Thyroid gland (tissue), 4 donors: ENCODE results near the gene PHLPP2.
"Not testable (repeated sequence)": the region's sequence is repeated elsewhere in the genome, so short reads cannot be mapped to it uniquely, and the experiment has no call there.

Experiments
- POLR2A ChIP-seq, 2 donors: fragments of 450-650 bp; IDR thresholded peaks; one replicate each; pipeline ENCODE4 v1.6.1; 2017; ENCODE audit warnings: antibody characterized with exemption in 2 of 2, mild to moderate bottlenecking in 2 of 2, moderate library complexity in 1 of 2
- TF ChIP-seq, protein P1 (sequence below), 6 experiments: fragments of 200-600 bp in 3 of 6; fragments of 450-650 bp in 3 of 6; sonication (generic) in 3 of 6; IDR thresholded peaks; one replicate each; pipeline ENCODE4 v1.5.1; 2016 to 2019; ENCODE audit warnings: antibody characterized with exemption in 6 of 6, mild to moderate bottlenecking in 2 of 6, inconsistent platforms in 1 of 6, moderate library complexity in 1 of 6

DNA sequence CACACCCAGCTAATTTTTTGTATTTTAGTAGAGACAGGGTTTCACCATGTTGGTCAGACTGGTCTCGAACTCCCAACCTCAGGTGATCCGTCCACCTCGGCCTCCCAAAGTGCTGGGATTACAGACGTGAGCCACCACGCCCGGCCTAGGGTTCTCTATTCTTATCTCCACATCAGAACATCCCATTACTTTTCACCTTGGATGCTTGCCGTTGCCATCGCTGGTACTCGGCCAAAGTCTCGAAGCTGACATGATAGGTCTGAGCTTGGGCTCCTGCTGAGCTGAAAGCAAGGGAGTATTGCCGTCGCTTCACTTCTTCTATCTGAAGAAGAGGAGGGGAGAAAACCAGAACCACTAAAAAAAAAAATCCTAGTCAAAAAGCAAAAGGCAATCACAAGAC, 40.2 kb downstream of the PHLPP2 start:
- TF ChIP-seq, protein P1, sequence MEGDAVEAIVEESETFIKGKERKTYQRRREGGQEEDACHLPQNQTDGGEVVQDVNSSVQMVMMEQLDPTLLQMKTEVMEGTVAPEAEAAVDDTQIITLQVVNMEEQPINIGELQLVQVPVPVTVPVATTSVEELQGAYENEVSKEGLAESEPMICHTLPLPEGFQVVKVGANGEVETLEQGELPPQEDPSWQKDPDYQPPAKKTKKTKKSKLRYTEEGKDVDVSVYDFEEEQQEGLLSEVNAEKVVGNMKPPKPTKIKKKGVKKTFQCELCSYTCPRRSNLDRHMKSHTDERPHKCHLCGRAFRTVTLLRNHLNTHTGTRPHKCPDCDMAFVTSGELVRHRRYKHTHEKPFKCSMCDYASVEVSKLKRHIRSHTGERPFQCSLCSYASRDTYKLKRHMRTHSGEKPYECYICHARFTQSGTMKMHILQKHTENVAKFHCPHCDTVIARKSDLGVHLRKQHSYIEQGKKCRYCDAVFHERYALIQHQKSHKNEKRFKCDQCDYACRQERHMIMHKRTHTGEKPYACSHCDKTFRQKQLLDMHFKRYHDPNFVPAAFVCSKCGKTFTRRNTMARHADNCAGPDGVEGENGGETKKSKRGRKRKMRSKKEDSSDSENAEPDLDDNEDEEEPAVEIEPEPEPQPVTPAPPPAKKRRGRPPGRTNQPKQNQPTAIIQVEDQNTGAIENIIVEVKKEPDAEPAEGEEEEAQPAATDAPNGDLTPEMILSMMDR (IDR thresholded peaks at IDR 0.05) = not testable (repeated sequence)
- TF ChIP-seq POLR2A (IDR thresholded peaks at IDR 0.05) = not testable (repeated sequence)
